ENCODE data around the gene OR8D2. TPM values are rescaled to one million over a fixed set of nuclear protein-coding genes. Genes with fewer than 3 reads are reported as not detected.

The OR8D2 gene
- total RNA-seq, 2 donors from 2014 or later, result not detected

DNA sequence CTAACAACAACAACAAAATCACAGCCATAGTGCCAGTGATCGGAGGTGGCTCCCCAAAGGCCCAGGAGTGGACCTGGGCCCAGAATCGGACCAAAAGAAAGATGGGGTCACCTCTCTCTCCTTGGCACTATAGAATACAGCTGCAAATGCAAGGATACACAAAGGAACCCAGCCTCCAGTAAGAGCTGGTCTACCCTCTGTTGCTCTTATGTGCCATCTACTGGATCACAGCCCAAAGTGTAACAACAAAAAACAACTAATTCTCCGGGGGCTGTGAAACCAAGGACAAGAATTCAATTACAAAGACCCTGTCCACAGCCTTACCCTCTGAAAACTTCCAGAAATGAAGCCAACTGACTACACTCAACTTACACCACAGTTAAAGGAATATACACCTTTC, 42.2 kb downstream of the OR8D2 start:
- 68 to 76% methylated on average over 3 of the region's 3 CpGs for WGBS, 2 experiments (ENCODE audit: insufficient coverage in 1 of 2, insufficient read length in 1 of 2)
- H3K9me3 Mint-ChIP-seq, result peaks cover 24% of the 10 kb centered on the region
- H3K4me1 Mint-ChIP-seq, result peaks cover 16% of the 10 kb centered on the region
- Histone ChIP-seq H3K27ac (ENCODE audit: low read depth, low read length) (no peak overlapping the region), H3K36me3 (ENCODE audit: control insufficient read depth, insufficient read depth, low read length) (no peaks in the 10 kb centered on the region), H3K9ac (ENCODE audit: extremely low read depth, low read length, poor library complexity, severe bottlenecking) (no peak overlapping the region), H3K4me3 (ENCODE audit: low read length) (no peak overlapping the region), H3K27me3 (ENCODE audit: control insufficient read depth, insufficient read depth, low read length, poor library complexity, severe bottlenecking) (no peaks in the 10 kb centered on the region), H3K4me1 (ENCODE audit: control insufficient read depth, insufficient read depth, low read length) (no peaks in the 10 kb centered on the region), H3K9me3 (ENCODE audit: control insufficient read depth, low read length) (peaks cover 7% of the 10 kb centered on the region)
- no peak overlapping the region for H3K27ac Mint-ChIP-seq
- TF ChIP-seq CTCF (conservative IDR thresholded peaks at IDR 0.05), result peak; percentile 75
- H3K4me3 Mint-ChIP-seq, result no peak overlapping the region
- peak; percentile 56 for DNase-seq
- no peaks in the 10 kb centered on the region for H3K27me3 Mint-ChIP-seq (ENCODE audit: insufficient read depth)
- H3K36me3 Mint-ChIP-seq (ENCODE audit: low read depth), result no peaks in the 10 kb centered on the region

DNA sequence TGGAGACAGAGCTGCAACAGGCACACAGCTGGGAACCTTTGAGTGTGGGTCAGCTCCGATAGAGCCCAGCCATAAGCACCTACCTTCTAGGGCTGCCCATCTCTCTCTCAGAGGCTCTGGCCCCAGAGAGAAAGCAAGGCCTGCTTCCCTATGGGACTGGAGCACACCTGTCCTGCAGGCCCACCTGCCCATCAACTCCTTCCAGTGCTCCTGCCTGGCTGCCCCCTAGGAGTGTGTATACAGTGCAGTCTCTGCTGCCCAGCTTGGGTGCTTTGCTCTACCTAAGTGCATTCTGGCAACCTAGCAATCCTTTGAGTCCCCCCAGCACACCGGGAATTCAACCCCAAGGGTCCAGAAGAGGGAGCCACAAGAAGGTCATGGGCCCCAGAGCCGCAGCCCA, 42.8 kb downstream of the OR8D2 start:
- Histone ChIP-seq H3K36me3 (ENCODE audit: control insufficient read depth, insufficient read depth, low read length) (no peaks in the 10 kb centered on the region), H3K9ac (ENCODE audit: extremely low read depth, low read length, poor library complexity, severe bottlenecking) (no peak overlapping the region), H3K4me1 (ENCODE audit: control insufficient read depth, insufficient read depth, low read length) (no peaks in the 10 kb centered on the region), H3K27me3 (ENCODE audit: control insufficient read depth, insufficient read depth, low read length, poor library complexity, severe bottlenecking) (no peaks in the 10 kb centered on the region), H3K4me3 (ENCODE audit: low read length) (no peak overlapping the region), H3K27ac (ENCODE audit: low read depth, low read length) (no peak overlapping the region), H3K9me3 (ENCODE audit: control insufficient read depth, low read length) (peaks cover 7% of the 10 kb centered on the region)
- Mint-ChIP-seq H3K4me1 (peaks cover 16% of the 10 kb centered on the region), H3K36me3 (ENCODE audit: low read depth) (no peaks in the 10 kb centered on the region), H3K9me3 (peaks cover 19% of the 10 kb centered on the region), H3K27ac (no peak overlapping the region), H3K27me3 (ENCODE audit: insufficient read depth) (no peaks in the 10 kb centered on the region), H3K4me3 (no peak overlapping the region)
- 80 to 94% methylated on average over 1 to 3 of the region's 3 CpGs for WGBS, 2 experiments (ENCODE audit: insufficient coverage in 1 of 2, insufficient read length in 1 of 2)
- peak; percentile 50 for DNase-seq
- TF ChIP-seq CTCF (conservative IDR thresholded peaks at IDR 0.05), result no peak

GRCh38 chr11:124276081-124276480, 43.9 kb downstream of the OR8D2 start:
- Mint-ChIP-seq H3K4me1 (peaks cover 17% of the 10 kb centered on the region), H3K36me3 (ENCODE audit: low read depth) (no peaks in the 10 kb centered on the region), H3K27me3 (ENCODE audit: insufficient read depth) (no peaks in the 10 kb centered on the region), H3K4me3 (no peak overlapping the region), H3K9me3 (peaks cover 7% of the 10 kb centered on the region), H3K27ac (no peak overlapping the region)
- WGBS, 2 experiments (ENCODE audit: insufficient coverage in 1 of 2, insufficient read length in 1 of 2), result 100% methylated on average over 1 of the region's 1 CpG; no CpG with 5 or more reads in 1 of the 2 experiments
- Histone ChIP-seq H3K36me3 (ENCODE audit: control insufficient read depth, insufficient read depth, low read length) (no peaks in the 10 kb centered on the region), H3K4me3 (ENCODE audit: low read length) (no peak overlapping the region), H3K4me1 (ENCODE audit: control insufficient read depth, insufficient read depth, low read length) (no peaks in the 10 kb centered on the region), H3K27ac (ENCODE audit: low read depth, low read length) (no peak overlapping the region), H3K9me3 (ENCODE audit: control insufficient read depth, low read length) (no peaks in the 10 kb centered on the region), H3K9ac (ENCODE audit: extremely low read depth, low read length, poor library complexity, severe bottlenecking) (no peak overlapping the region), H3K27me3 (ENCODE audit: control insufficient read depth, insufficient read depth, low read length, poor library complexity, severe bottlenecking) (no peaks in the 10 kb centered on the region)
- no peak for DNase-seq
- no peak for TF ChIP-seq CTCF (conservative IDR thresholded peaks at IDR 0.05)
